NT2/D1 (cell line): ENCODE measurements around the gene SRPX.

Experiments used
- SUZ12 ChIP-seq: IDR thresholded peaks from 2 replicates; pipeline ENCODE4 v1.6.1; 2011; ENCODE audit not compliant: insufficient read length, insufficient read depth; ENCODE audit errors: extremely low read depth
- YY1 ChIP-seq: IDR thresholded peaks from 2 replicates; pipeline ENCODE4 v1.6.1; 2011; ENCODE audit not compliant: insufficient read length, insufficient read depth

GRCh38 chrX:38260231-38260630, 39.6 kb upstream of the SRPX start:
- no peak for TF ChIP-seq SUZ12
- no peak for TF ChIP-seq YY1
